Uterus (tissue), 2 donors: ENCODE data around the gene RNF208.

Source experiments
- POLR2A ChIP-seq, 2 donors: fragments of 450-650 bp; IDR thresholded peaks; one replicate each; pipeline ENCODE4 v1.6.1; 2016; ENCODE audit warnings: antibody characterized with exemption in 2 of 2, mild to moderate bottlenecking in 1 of 2, moderate library complexity in 1 of 2
- TF ChIP-seq, protein P1 (sequence below), 4 experiments: fragments of 200-600 bp in 2 of 4; fragments of 450-650 bp in 2 of 4; sonication (generic) in 2 of 4; IDR thresholded peaks; one replicate each; pipeline ENCODE4 v1.5.1; 2016 to 2019; ENCODE audit warnings: antibody characterized with exemption in 4 of 4, mild to moderate bottlenecking in 2 of 4, moderate library complexity in 1 of 4

DNA sequence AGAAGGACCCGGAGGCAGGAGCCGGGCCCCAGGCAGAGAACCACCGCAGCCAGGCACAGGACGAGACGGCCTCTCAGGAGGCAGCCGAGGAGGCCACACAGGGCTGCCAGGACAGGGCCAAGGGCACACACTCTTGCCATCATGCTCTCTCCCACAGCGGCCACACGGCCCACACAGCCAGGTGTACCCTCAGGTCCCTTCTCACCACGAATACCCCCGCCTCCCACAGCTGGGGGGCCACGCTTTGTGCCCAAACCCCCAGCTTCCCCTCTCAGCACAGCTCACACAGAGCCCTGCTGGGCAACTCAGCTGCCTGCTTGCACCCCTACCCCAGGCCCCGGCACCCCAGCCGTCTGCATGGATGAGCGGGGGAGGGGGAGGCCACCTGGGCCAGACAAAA lies 28.3 kb downstream of the RNF208 start:
- TF ChIP-seq, protein P1, sequence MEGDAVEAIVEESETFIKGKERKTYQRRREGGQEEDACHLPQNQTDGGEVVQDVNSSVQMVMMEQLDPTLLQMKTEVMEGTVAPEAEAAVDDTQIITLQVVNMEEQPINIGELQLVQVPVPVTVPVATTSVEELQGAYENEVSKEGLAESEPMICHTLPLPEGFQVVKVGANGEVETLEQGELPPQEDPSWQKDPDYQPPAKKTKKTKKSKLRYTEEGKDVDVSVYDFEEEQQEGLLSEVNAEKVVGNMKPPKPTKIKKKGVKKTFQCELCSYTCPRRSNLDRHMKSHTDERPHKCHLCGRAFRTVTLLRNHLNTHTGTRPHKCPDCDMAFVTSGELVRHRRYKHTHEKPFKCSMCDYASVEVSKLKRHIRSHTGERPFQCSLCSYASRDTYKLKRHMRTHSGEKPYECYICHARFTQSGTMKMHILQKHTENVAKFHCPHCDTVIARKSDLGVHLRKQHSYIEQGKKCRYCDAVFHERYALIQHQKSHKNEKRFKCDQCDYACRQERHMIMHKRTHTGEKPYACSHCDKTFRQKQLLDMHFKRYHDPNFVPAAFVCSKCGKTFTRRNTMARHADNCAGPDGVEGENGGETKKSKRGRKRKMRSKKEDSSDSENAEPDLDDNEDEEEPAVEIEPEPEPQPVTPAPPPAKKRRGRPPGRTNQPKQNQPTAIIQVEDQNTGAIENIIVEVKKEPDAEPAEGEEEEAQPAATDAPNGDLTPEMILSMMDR (IDR thresholded peaks at IDR 0.05) = no peak
- TF ChIP-seq POLR2A (IDR thresholded peaks at IDR 0.05) = no peak
